Measurements from ENCODE around the gene FIGNL2. TPM values are rescaled to one million over a fixed set of nuclear protein-coding genes. Genes with fewer than 3 reads are reported as not detected.

The FIGNL2 gene
- total and polyA plus RNA-seq, 9 of the 15 experiments (the other 6 are each of a cell fraction or from before 2014, with no cell fraction given): 0.01 TPM; not detected in 8

DNA sequence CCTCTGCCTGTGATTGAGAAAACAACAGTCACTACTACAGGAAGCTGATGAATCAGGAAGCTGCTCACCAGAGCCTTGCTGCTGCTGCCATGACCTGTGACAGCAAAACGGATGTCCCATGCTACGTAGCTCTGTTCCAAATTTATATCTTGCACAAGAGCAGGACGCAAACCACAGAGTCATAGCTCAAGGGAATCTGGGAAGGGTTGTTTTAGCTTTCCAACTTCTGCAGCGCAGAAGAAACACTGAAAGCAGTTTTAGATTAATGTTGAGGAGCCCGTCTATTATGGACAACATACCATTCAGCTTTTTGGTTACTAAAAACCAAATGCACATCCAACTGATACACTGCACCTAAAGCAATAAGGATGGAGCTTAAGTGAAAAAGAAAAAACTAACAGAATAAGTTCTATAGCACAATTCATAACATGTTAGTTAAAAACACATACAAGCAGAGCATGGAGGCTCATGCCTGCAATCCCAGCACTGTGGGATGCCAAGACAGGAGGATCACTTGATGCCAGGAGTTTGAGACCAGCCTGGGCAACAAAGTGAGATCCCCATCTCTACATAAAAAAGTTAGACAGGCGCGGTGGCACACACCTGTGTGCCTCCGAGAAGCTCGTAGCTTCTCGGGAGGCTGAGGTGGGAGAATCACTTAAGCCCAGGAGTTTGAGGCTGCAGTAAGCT lies 37.6 kb upstream of the FIGNL2 start (continued):
- TF ChIP-seq ZNF592 (IDR thresholded peaks at IDR 0.05) (no peak), ZNF277 (CRISPR knock-in tag; IDR thresholded peaks at IDR 0.05; ENCODE audit: borderline replicate concordance) (no peak), MNT (conservative IDR thresholded peaks at IDR 0.05) (no peak), ZNF589 (CRISPR knock-in tag; IDR thresholded peaks at IDR 0.05; ENCODE audit: low read depth) (no peak), RB1 (IDR thresholded peaks at IDR 0.05; ENCODE audit: low read depth) (no peak), ZNF165 (CRISPR knock-in tag; IDR thresholded peaks at IDR 0.05; ENCODE audit: borderline replicate concordance) (no peak), FOXA3 (CRISPR knock-in tag; conservative IDR thresholded peaks at IDR 0.05 in 1 of 2, IDR thresholded peaks at IDR 0.05 in 1 of 2) (no peak), ZNF449 (CRISPR knock-in tag; IDR thresholded peaks at IDR 0.05) (no peak), BRD4 (IDR thresholded peaks at IDR 0.05) (no peak)
- TF ChIP-seq, protein P1, sequence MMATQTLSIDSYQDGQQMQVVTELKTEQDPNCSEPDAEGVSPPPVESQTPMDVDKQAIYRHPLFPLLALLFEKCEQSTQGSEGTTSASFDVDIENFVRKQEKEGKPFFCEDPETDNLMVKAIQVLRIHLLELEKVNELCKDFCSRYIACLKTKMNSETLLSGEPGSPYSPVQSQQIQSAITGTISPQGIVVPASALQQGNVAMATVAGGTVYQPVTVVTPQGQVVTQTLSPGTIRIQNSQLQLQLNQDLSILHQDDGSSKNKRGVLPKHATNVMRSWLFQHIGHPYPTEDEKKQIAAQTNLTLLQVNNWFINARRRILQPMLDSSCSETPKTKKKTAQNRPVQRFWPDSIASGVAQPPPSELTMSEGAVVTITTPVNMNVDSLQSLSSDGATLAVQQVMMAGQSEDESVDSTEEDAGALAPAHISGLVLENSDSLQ (IDR thresholded peaks at IDR 0.05): peak; percentile 29; the same call in 1 of the 2 replicates

Data from K562 (cell line).